WTC11 (cell line): ENCODE results near the gene GPR183.

Experiments
- ATF3 ChIP-seq: sonication (generic); formaldehyde crosslinking; conservative IDR thresholded peaks from 2 replicates; pipeline ENCODE4 v1.8.1; 2022; ENCODE audit warnings: mild to moderate bottlenecking, missing genetic modification reagents
- CTCF ChIP-seq: fragments of 200-600 bp; IDR thresholded peaks from 2 replicates; pipeline ENCODE4 v1.8.0; 2022; ENCODE audit warnings: antibody characterized with exemption
- ESRRA ChIP-seq: sonication (generic); formaldehyde crosslinking; IDR thresholded peaks from 2 replicates; pipeline ENCODE4 v1.8.1; 2022; ENCODE audit warnings: mild to moderate bottlenecking, missing genetic modification reagents, borderline replicate concordance
- MAX ChIP-seq: sonication (generic); formaldehyde crosslinking; IDR thresholded peaks from 2 replicates; pipeline ENCODE4 v1.8.0; 2022; ENCODE audit warnings: mild to moderate bottlenecking, missing genetic modification reagents
- PRDM15 ChIP-seq: sonication (generic); formaldehyde crosslinking; IDR thresholded peaks from 2 replicates; pipeline ENCODE4 v1.8.0; 2022; ENCODE audit warnings: missing genetic modification reagents
- RELA ChIP-seq: sonication (generic); formaldehyde crosslinking; IDR thresholded peaks from 2 replicates; pipeline ENCODE4 v1.8.1; 2022; ENCODE audit warnings: missing genetic modification reagents, mild to moderate bottlenecking, borderline replicate concordance
- USF1 ChIP-seq: sonication (generic); formaldehyde crosslinking; IDR thresholded peaks from 2 replicates; pipeline ENCODE4 v1.8.0; 2022; ENCODE audit warnings: mild to moderate bottlenecking, missing genetic modification reagents
- USF2 ChIP-seq: sonication (generic); formaldehyde crosslinking; IDR thresholded peaks from 2 replicates; pipeline ENCODE4 v1.8.1; 2023; ENCODE audit warnings: mild to moderate bottlenecking, missing genetic modification reagents, moderate library complexity
- ZNF121 ChIP-seq: sonication (generic); formaldehyde crosslinking; IDR thresholded peaks from 2 replicates; pipeline ENCODE4 v1.8.0; 2023; ENCODE audit warnings: missing genetic modification reagents
- ZNF263 ChIP-seq: sonication (generic); formaldehyde crosslinking; IDR thresholded peaks from 2 replicates; pipeline ENCODE4 v1.8.1; 2022; ENCODE audit warnings: low read depth, mild to moderate bottlenecking, moderate library complexity, missing genetic modification reagents
- ZNF512 ChIP-seq: sonication (generic); formaldehyde crosslinking; IDR thresholded peaks from 2 replicates; pipeline ENCODE4 v1.8.1; 2022; ENCODE audit warnings: missing genetic modification reagents, borderline replicate concordance

- TF ChIP-seq ZNF512 = no peak
- TF ChIP-seq CTCF = no peak
- TF ChIP-seq ATF3 (CRISPR knock-in tag) = no peak
- TF ChIP-seq PRDM15 (CRISPR knock-in tag) = no peak
- no peak for TF ChIP-seq USF2 (CRISPR knock-in tag)
- no peak for TF ChIP-seq RELA
- TF ChIP-seq ESRRA (CRISPR knock-in tag) = no peak
- TF ChIP-seq ZNF121 (CRISPR knock-in tag) = no peak
- TF ChIP-seq MAX = no peak
- TF ChIP-seq USF1 (CRISPR knock-in tag) = no peak
- TF ChIP-seq ZNF263 (CRISPR knock-in tag) = no peak
Measured at GRCh38 chr13:99331881-99332293, 24.7 kb upstream of the GPR183 start.
